CD4-positive, CD25-positive, alpha-beta regulatory T cell (primary cell): Measurements from ENCODE around the gene NBPF3. TPM values are rescaled to one million over a fixed set of nuclear protein-coding genes. Genes with fewer than 3 reads are reported as not detected.
"Not testable (repeated sequence)": the region's sequence is repeated elsewhere in the genome, so short reads cannot be mapped to it uniquely, and the experiment has no call there.

ENCODE experiments used
- ATAC-seq, 2 donors: fragments of 150-1000 bp; cut with Tn5 transposase; one replicate each; pipeline ENCODE4 v1.10.0; 2021; ENCODE audit warnings: low read depth in 2 of 2, moderate number of reproducible peaks in 2 of 2, moderate library complexity in 1 of 2
- DNase-seq, 3 donors: peaks; one replicate each; pipeline versions ENCODE4 v3.0.0 to v3.0.0-alpha.2; 2012 to 2022; ENCODE audit warnings: mixed read lengths in 1 of 3
- H3K27ac ChIP-seq: one replicate; pipeline ENCODE4 v1.7.0; 2013; ENCODE audit warnings: mild to moderate bottlenecking, low read length; ENCODE audit not compliant: insufficient read depth, poor library complexity, severe bottlenecking
- H3K27me3 ChIP-seq: one replicate; pipeline ENCODE4 v1.7.0; 2013; ENCODE audit warnings: low read length; ENCODE audit not compliant: control insufficient read depth, insufficient read depth
- H3K36me3 ChIP-seq: one replicate; pipeline ENCODE4 v1.7.0; 2013; ENCODE audit warnings: mild to moderate bottlenecking, low read length, moderate library complexity; ENCODE audit not compliant: control insufficient read depth, insufficient read depth
- H3K4me1 ChIP-seq: 2 replicates; pipeline ENCODE4 v1.7.0; 2013; ENCODE audit warnings: mild to moderate bottlenecking, low read length; ENCODE audit not compliant: insufficient read depth, control insufficient read depth, poor library complexity, severe bottlenecking
- H3K4me3 ChIP-seq: one replicate; pipeline ENCODE4 v1.7.0; 2013; ENCODE audit warnings: low read depth, mild to moderate bottlenecking, low read length, moderate library complexity
- H3K9me3 ChIP-seq, 2 experiments: 1 replicate in 1 of 2; 2 replicates in 1 of 2; pipeline ENCODE4 v1.7.0; 2013; ENCODE audit warnings: low read length in 2 of 2, mild to moderate bottlenecking in 1 of 2, moderate library complexity in 1 of 2; ENCODE audit not compliant: control insufficient read depth in 2 of 2
- H3K27ac Mint-ChIP-seq, 3 donors: one replicate each; pipeline ENCODE4 v1.8.0; 2020 to 2022; ENCODE audit warnings: mild to moderate bottlenecking in 3 of 3, mixed read lengths in 3 of 3, moderate library complexity in 2 of 3
- H3K27me3 Mint-ChIP-seq: one replicate; pipeline ENCODE4 v1.8.0; 2022; ENCODE audit warnings: mild to moderate bottlenecking, mixed read lengths
- H3K36me3 Mint-ChIP-seq: one replicate; pipeline ENCODE4 v1.8.0; 2020; ENCODE audit warnings: mixed read lengths
- H3K4me1 Mint-ChIP-seq, 4 donors: one replicate each; pipeline ENCODE4 v1.8.0; 2020 to 2022; ENCODE audit warnings: mixed read lengths in 4 of 4, mild to moderate bottlenecking in 1 of 4
- H3K4me3 Mint-ChIP-seq, 4 donors: one replicate each; pipeline ENCODE4 v1.8.0; 2020 to 2022; ENCODE audit warnings: mild to moderate bottlenecking in 4 of 4, mixed read lengths in 4 of 4, moderate library complexity in 3 of 4
- H3K9me3 Mint-ChIP-seq, 7 donors: one replicate each; pipeline ENCODE4 v1.8.0; 2020 to 2022; ENCODE audit warnings: mixed read lengths in 7 of 7, mild to moderate bottlenecking in 3 of 7, moderate library complexity in 2 of 7
- polyA plus RNA-seq, 4 donors: library from polyadenylated mRNA; unstranded; fragments of 300-500 nt; fragmentation: Illumina TruSeq; gene quantifications; one replicate each; pipeline ENCODE4 v1.2.3, GENCODE V29; 2021
- total RNA-seq: library from RNA; stranded (reverse); gene quantifications from one replicate; pipeline ENCODE4 v1.2.3, GENCODE V29; 2022

Gene NBPF3
- total RNA-seq (2.9 TPM), polyA plus RNA-seq (1 to 10 TPM; 1.2 to 2.7 (median 2.0) TPM)

- Mint-ChIP-seq H3K27me3 (peaks cover 27% of the 10 kb centered on the region), H3K9me3 (no peaks in the 10 kb centered on the region), H3K4me1 (peaks cover 0 to 21% (median 13%) of the 10 kb centered on the region in 4 donors), H3K36me3 (no peaks in the 10 kb centered on the region), H3K27ac (peak within 1 kb of the TSS; percentile 90 to 96 (median 95)), H3K4me3 (peak within 1 kb of the TSS; percentile 89 to 94 (median 92))
- no peaks in the 10 kb centered on the region for H3K9me3 ChIP-seq
- H3K27me3 ChIP-seq, result no peaks in the 10 kb centered on the region
- ATAC-seq (peak; percentile 95 to 96), DNase-seq (peak; percentile 52 to 89 (median 69))
- peaks cover 20% of the 10 kb centered on the region for H3K4me1 ChIP-seq
- H3K27ac ChIP-seq, result peak within 1 kb of the TSS; percentile 60
- no peaks in the 10 kb centered on the region for H3K36me3 ChIP-seq
- H3K4me3 ChIP-seq, result peak within 1 kb of the TSS; percentile 67
Measured at GRCh38 chr1:21439721-21440629, at the start of gene NBPF3. NBPF3 (plus strand) TSS chr1:21440137; CDS start chr1:21445087, 4,950 bp downstream.

- no peak for ATAC-seq
- Mint-ChIP-seq H3K4me1 (no peaks in the 10 kb centered on the region), H3K27me3 (peaks cover 21% of the 10 kb centered on the region), H3K27ac (no peak overlapping the region), H3K9me3 (peaks cover 0 to 3% (median 0%) of the 10 kb centered on the region in 7 donors), H3K4me3 (no peak overlapping the region), H3K36me3 (no peaks in the 10 kb centered on the region)
- Histone ChIP-seq H3K4me3 (no peak overlapping the region), H3K27ac (no peak overlapping the region), H3K27me3 (no peaks in the 10 kb centered on the region), H3K9me3 (no peaks in the 10 kb centered on the region), H3K36me3 (no peaks in the 10 kb centered on the region), H3K4me1 (no peaks in the 10 kb centered on the region)
- no peak for DNase-seq
Measured at GRCh38 chr1:21391497-21391896, 48.4 kb upstream of the NBPF3 start.

- peaks cover 0 to 3% (median 0%) of the 10 kb centered on the region in 7 donors for H3K9me3 Mint-ChIP-seq
- H3K27ac Mint-ChIP-seq, result no peak overlapping the region
- Histone ChIP-seq H3K27ac (no peak overlapping the region), H3K4me3 (no peak overlapping the region), H3K9me3 (no peaks in the 10 kb centered on the region), H3K36me3 (no peaks in the 10 kb centered on the region), H3K27me3 (no peaks in the 10 kb centered on the region), H3K4me1 (no peaks in the 10 kb centered on the region)
- H3K36me3 Mint-ChIP-seq, result no peaks in the 10 kb centered on the region
- H3K4me3 Mint-ChIP-seq, result no peak overlapping the region
- ATAC-seq (no peak), DNase-seq (no peak)
- peaks cover 0 to 2% (median 0%) of the 10 kb centered on the region in 4 donors for H3K4me1 Mint-ChIP-seq
- peaks cover 21% of the 10 kb centered on the region for H3K27me3 Mint-ChIP-seq
Measured at GRCh38 chr1:21392587-21393263, 47.2 kb upstream of the NBPF3 start.

GRCh38 chr1:21396516-21396915 is 43.4 kb upstream of the NBPF3 start:
- H3K4me1 Mint-ChIP-seq, result peaks cover 0 to 6% (median 0%) of the 10 kb centered on the region in 4 donors
- DNase-seq, result no peak
- no peak overlapping the region for H3K4me3 ChIP-seq
- no peak overlapping the region for H3K27ac ChIP-seq
- H3K27me3 Mint-ChIP-seq, result peaks cover 29% of the 10 kb centered on the region
- H3K9me3 Mint-ChIP-seq, result peaks cover 0 to 3% (median 0%) of the 10 kb centered on the region in 7 donors
- no peaks in the 10 kb centered on the region for H3K9me3 ChIP-seq
- no peak overlapping the region for H3K27ac Mint-ChIP-seq
- no peaks in the 10 kb centered on the region for H3K36me3 Mint-ChIP-seq
- H3K27me3 ChIP-seq, result no peaks in the 10 kb centered on the region
- H3K36me3 ChIP-seq, result no peaks in the 10 kb centered on the region
- ATAC-seq, result no peak
- H3K4me3 Mint-ChIP-seq, result no peak overlapping the region
- no peaks in the 10 kb centered on the region for H3K4me1 ChIP-seq

- H3K4me1 Mint-ChIP-seq, result peaks cover 0 to 6% (median 0%) of the 10 kb centered on the region in 4 donors
- peak overlapping the region in 2 of 3 donors; percentile 14 to 73 for H3K27ac Mint-ChIP-seq
Measured at GRCh38 chr1:21397813-21398188, 42.1 kb upstream of the NBPF3 start.

GRCh38 chr1:21401726-21402346 is 38.1 kb upstream of the NBPF3 start:
- H3K9me3 ChIP-seq, H3K27me3 ChIP-seq, H3K4me1 Mint-ChIP-seq, H3K27ac ChIP-seq, H3K36me3 Mint-ChIP-seq, H3K4me3 Mint-ChIP-seq, DNase-seq, H3K4me1 ChIP-seq, H3K36me3 ChIP-seq, H3K4me3 ChIP-seq, ATAC-seq, H3K27ac Mint-ChIP-seq, H3K9me3 Mint-ChIP-seq: not testable (repeated sequence)
- H3K27me3 Mint-ChIP-seq, result peaks cover 24% of the 10 kb centered on the region

More at GRCh38 chr1:21397813-21398188, 42.1 kb upstream of the NBPF3 start:
- no peaks in the 10 kb centered on the region for H3K36me3 Mint-ChIP-seq
- no peak for ATAC-seq
- DNase-seq, result peak in 2 of 3 donors; percentile 7 to 32
- Histone ChIP-seq H3K27ac (no peak overlapping the region), H3K36me3 (no peaks in the 10 kb centered on the region), H3K4me3 (peak overlapping the region; percentile 61), H3K27me3 (peaks cover 2% of the 10 kb centered on the region), H3K4me1 (no peaks in the 10 kb centered on the region), H3K9me3 (no peaks in the 10 kb centered on the region)
- peak overlapping the region; percentile 52 to 87 (median 76) for H3K4me3 Mint-ChIP-seq
- no peaks in the 10 kb centered on the region for H3K9me3 Mint-ChIP-seq
- peaks cover 23% of the 10 kb centered on the region for H3K27me3 Mint-ChIP-seq

- ATAC-seq (no peak), DNase-seq (no peak)
- Mint-ChIP-seq H3K4me3 (no peak overlapping the region), H3K9me3 (no peaks in the 10 kb centered on the region), H3K36me3 (no peaks in the 10 kb centered on the region), H3K27ac (no peak overlapping the region), H3K27me3 (peaks cover 25% of the 10 kb centered on the region), H3K4me1 (no peaks in the 10 kb centered on the region)
- H3K4me3 ChIP-seq, result no peak overlapping the region
- no peak overlapping the region for H3K27ac ChIP-seq
- H3K27me3 ChIP-seq, result peaks cover 4% of the 10 kb centered on the region
- no peaks in the 10 kb centered on the region for H3K36me3 ChIP-seq
- H3K4me1 ChIP-seq, result no peaks in the 10 kb centered on the region
- H3K9me3 ChIP-seq, result no peaks in the 10 kb centered on the region
Measured at GRCh38 chr1:21406659-21407058, 33.3 kb upstream of the NBPF3 start.
